Stimulated activated effector memory CD8-positive, alpha-beta T cell treated with anti-CD3 and anti-CD28 coated beads, Interleukin-12 subunit alpha, Interleukin-12 subunit beta, amount 100 ng/mL, for 72 hours (primary cell): Measurements from ENCODE around the gene BCKDK.
A peak's percentile ranks its signal among the peaks of the same experiment; 100 is the strongest.
"Not testable (repeated sequence)": the region's sequence is repeated elsewhere in the genome, so short reads cannot be mapped to it uniquely, and the experiment has no call there.

Experiments
- ATAC-seq: fragments of 150-1000 bp; cut with Tn5 transposase; 2 replicates; pipeline ENCODE4 v1.10.0; 2021
- DNase-seq, 2 donors: peaks; one replicate each; pipeline ENCODE4 v3.0.0; 2021 to 2022; ENCODE audit warnings: low spot score in 2 of 2
- H3K27ac Mint-ChIP-seq: one replicate; pipeline ENCODE4 v1.8.0; 2022; ENCODE audit warnings: mild to moderate bottlenecking, mixed read lengths
- H3K36me3 Mint-ChIP-seq: one replicate; pipeline ENCODE4 v1.8.0; 2022; ENCODE audit warnings: mild to moderate bottlenecking, mixed read lengths
- H3K4me1 Mint-ChIP-seq: one replicate; pipeline ENCODE4 v1.8.0; 2022; ENCODE audit warnings: mixed read lengths
- H3K4me3 Mint-ChIP-seq: one replicate; pipeline ENCODE4 v1.8.0; 2022; ENCODE audit warnings: mild to moderate bottlenecking, mixed read lengths
- H3K9me3 Mint-ChIP-seq: one replicate; pipeline ENCODE4 v1.8.0; 2022; ENCODE audit warnings: mixed read lengths

Gene BCKDK

GRCh38 chr16:31136287-31136662 is 28.1 kb downstream of the BCKDK start:
- ATAC-seq, result no peak
- H3K36me3 Mint-ChIP-seq, result no peaks in the 10 kb centered on the region
- H3K9me3 Mint-ChIP-seq, result no peaks in the 10 kb centered on the region
- H3K4me1 Mint-ChIP-seq, result no peaks in the 10 kb centered on the region
- no peak overlapping the region for H3K27ac Mint-ChIP-seq
- DNase-seq, result no peak
- no peak overlapping the region for H3K4me3 Mint-ChIP-seq

GRCh38 chr16:31136822-31137499 is 28.8 kb downstream of the BCKDK start:
- DNase-seq, H3K9me3 Mint-ChIP-seq, H3K4me3 Mint-ChIP-seq, ATAC-seq, H3K4me1 Mint-ChIP-seq, H3K36me3 Mint-ChIP-seq, H3K27ac Mint-ChIP-seq: not testable (repeated sequence)

GRCh38 chr16:31138621-31139578 is 30.7 kb downstream of the BCKDK start:
- H3K27ac Mint-ChIP-seq, result peak overlapping the region; percentile 18
- ATAC-seq, result no peak

GRCh38 chr16:31141071-31141469 is 32.9 kb downstream of the BCKDK start:
- not testable (repeated sequence) for H3K9me3 Mint-ChIP-seq, DNase-seq, ATAC-seq, H3K36me3 Mint-ChIP-seq, H3K4me3 Mint-ChIP-seq, H3K27ac Mint-ChIP-seq
- peaks cover 13% of the 10 kb centered on the region for H3K4me1 Mint-ChIP-seq

More at GRCh38 chr16:31138621-31139578, 30.7 kb downstream of the BCKDK start:
- no peak for DNase-seq
- Mint-ChIP-seq H3K4me1 (peaks cover 11% of the 10 kb centered on the region), H3K36me3 (no peaks in the 10 kb centered on the region), H3K9me3 (no peaks in the 10 kb centered on the region), H3K4me3 (no peak overlapping the region)

- Mint-ChIP-seq H3K27ac (peak overlapping the region; percentile 87), H3K4me3 (peak overlapping the region; percentile 58), H3K9me3 (no peaks in the 10 kb centered on the region), H3K36me3 (no peaks in the 10 kb centered on the region), H3K4me1 (peaks cover 13% of the 10 kb centered on the region)
- DNase-seq, result peak in 1 of 2 donors; percentile 65
- no peak for ATAC-seq
These were observed 33.4 kb downstream of the BCKDK start for GRCh38 chr16:31141489-31142108.

- Mint-ChIP-seq H3K4me1 (peaks cover 13% of the 10 kb centered on the region), H3K27ac (peak overlapping the region; percentile 87), H3K9me3 (no peaks in the 10 kb centered on the region), H3K4me3 (peak overlapping the region; percentile 58), H3K36me3 (no peaks in the 10 kb centered on the region)
- ATAC-seq (peak; percentile 90), DNase-seq (peak; percentile 91 to 100)
These were observed 34.2 kb downstream of the BCKDK start for GRCh38 chr16:31142109-31143010.

GRCh38 chr16:31143011-31143693 is 35.0 kb downstream of the BCKDK start:
- Mint-ChIP-seq H3K4me1 (peaks cover 13% of the 10 kb centered on the region), H3K9me3 (no peaks in the 10 kb centered on the region), H3K36me3 (no peaks in the 10 kb centered on the region), H3K27ac (no peak overlapping the region), H3K4me3 (peak overlapping the region; percentile 58)
- DNase-seq (no peak), ATAC-seq (no peak)

- peak overlapping the region; percentile 43 for H3K27ac Mint-ChIP-seq
- no peak for ATAC-seq
- DNase-seq, result no peak
- peak overlapping the region; percentile 58 for H3K4me3 Mint-ChIP-seq
- H3K4me1 Mint-ChIP-seq, result peaks cover 13% of the 10 kb centered on the region
- no peaks in the 10 kb centered on the region for H3K9me3 Mint-ChIP-seq
- H3K36me3 Mint-ChIP-seq, result no peaks in the 10 kb centered on the region
These were observed 35.5 kb downstream of the BCKDK start for GRCh38 chr16:31143694-31144148.

GRCh38 chr16:31144418-31144817 is 36.2 kb downstream of the BCKDK start:
- H3K4me3 Mint-ChIP-seq, result peak overlapping the region; percentile 58
- H3K36me3 Mint-ChIP-seq, H3K9me3 Mint-ChIP-seq: not testable (repeated sequence)

GRCh38 chr16:31145398-31145990 is 37.3 kb downstream of the BCKDK start:
- no peak for ATAC-seq
- H3K9me3 Mint-ChIP-seq, result no peaks in the 10 kb centered on the region
- H3K27ac Mint-ChIP-seq, result no peak overlapping the region
- no peak for DNase-seq
- no peak overlapping the region for H3K4me3 Mint-ChIP-seq
- H3K36me3 Mint-ChIP-seq, result no peaks in the 10 kb centered on the region
- peaks cover 13% of the 10 kb centered on the region for H3K4me1 Mint-ChIP-seq

More at GRCh38 chr16:31144418-31144817, 36.2 kb downstream of the BCKDK start:
- not testable (repeated sequence) for DNase-seq, ATAC-seq
- H3K4me1 Mint-ChIP-seq, result peaks cover 13% of the 10 kb centered on the region
- H3K27ac Mint-ChIP-seq, result peak overlapping the region; percentile 43

- DNase-seq (no peak), ATAC-seq (no peak)
- H3K27ac Mint-ChIP-seq, result no peak overlapping the region
- no peaks in the 10 kb centered on the region for H3K9me3 Mint-ChIP-seq
- H3K4me3 Mint-ChIP-seq, result no peak overlapping the region
- H3K4me1 Mint-ChIP-seq, result peaks cover 8% of the 10 kb centered on the region
- no peaks in the 10 kb centered on the region for H3K36me3 Mint-ChIP-seq
These were observed 39.4 kb downstream of the BCKDK start for GRCh38 chr16:31147574-31147973.

GRCh38 chr16:31148281-31148728 is 40.1 kb downstream of the BCKDK start:
- no peak for ATAC-seq
- no peaks in the 10 kb centered on the region for H3K36me3 Mint-ChIP-seq
- no peak overlapping the region for H3K4me3 Mint-ChIP-seq
- H3K4me1 Mint-ChIP-seq, result peaks cover 8% of the 10 kb centered on the region
- no peaks in the 10 kb centered on the region for H3K9me3 Mint-ChIP-seq
- DNase-seq, result no peak
- no peak overlapping the region for H3K27ac Mint-ChIP-seq

- no peak for ATAC-seq
- no peak overlapping the region for H3K4me3 Mint-ChIP-seq
These were observed 40.7 kb downstream of the BCKDK start for GRCh38 chr16:31148896-31149295.

GRCh38 chr16:31149332-31149731 is 41.1 kb downstream of the BCKDK start:
- DNase-seq (no peak), ATAC-seq (no peak)
- no peaks in the 10 kb centered on the region for H3K36me3 Mint-ChIP-seq
- H3K27ac Mint-ChIP-seq, result no peak overlapping the region
- no peaks in the 10 kb centered on the region for H3K4me1 Mint-ChIP-seq
- no peak overlapping the region for H3K4me3 Mint-ChIP-seq
- H3K9me3 Mint-ChIP-seq, result no peaks in the 10 kb centered on the region

More at GRCh38 chr16:31148896-31149295, 40.7 kb downstream of the BCKDK start:
- no peaks in the 10 kb centered on the region for H3K36me3 Mint-ChIP-seq
- H3K27ac Mint-ChIP-seq, result no peak overlapping the region
- H3K9me3 Mint-ChIP-seq, result no peaks in the 10 kb centered on the region
- DNase-seq, result no peak
- peaks cover 2% of the 10 kb centered on the region for H3K4me1 Mint-ChIP-seq
